H54 (cell line): ENCODE data around the gene LY9.
"Not testable (repeated sequence)": the region's sequence is repeated elsewhere in the genome, so short reads cannot be mapped to it uniquely, and the experiment has no call there.

ENCODE experiments used
- DNase-seq: peaks from one replicate; pipeline ENCODE4 v3.0.0; 2011; ENCODE audit warnings: low spot score, mixed read lengths; ENCODE audit not compliant: insufficient read length
- FAIRE-seq: peaks from 3 replicates; lab custom pipeline; 2011; peaks lifted over from hg19 to GRCh38; lab: Jason Lieb, UNC
- POLR2A ChIP-seq: IDR thresholded peaks from 2 replicates; pipeline ENCODE4 v1.6.1; 2011; ENCODE audit warnings: low read depth, mild to moderate bottlenecking, low read length

The LY9 gene

GRCh38 chr1:160781186-160781766 is 14.7 kb upstream of the LY9 start:
- DNase-seq (no peak), FAIRE-seq (no peak)
- TF ChIP-seq POLR2A, result no peak

GRCh38 chr1:160781914-160782689 is 13.9 kb upstream of the LY9 start:
- no peak for TF ChIP-seq POLR2A
- DNase-seq (no peak), FAIRE-seq (no peak)

- not testable (repeated sequence) for FAIRE-seq, DNase-seq
Measured at GRCh38 chr1:160782988-160783765, 12.8 kb upstream of the LY9 start.

- DNase-seq (no peak), FAIRE-seq (no peak)
- TF ChIP-seq POLR2A, result no peak
Measured at GRCh38 chr1:160789051-160789701, 6.8 kb upstream of the LY9 start.

- no peak for FAIRE-seq
- no peak for DNase-seq
- no peak for TF ChIP-seq POLR2A
Measured at GRCh38 chr1:160789702-160790611, 6.0 kb upstream of the LY9 start.

- TF ChIP-seq POLR2A, result no peak
- no peak for FAIRE-seq
- DNase-seq, result no peak
Measured at GRCh38 chr1:160794376-160794775, 1.6 kb upstream of the LY9 start.

GRCh38 chr1:160797271-160797709 is 1.3 kb downstream of the LY9 start:
- FAIRE-seq (no peak), DNase-seq (no peak)
- TF ChIP-seq POLR2A, result no peak

GRCh38 chr1:160797861-160798273 is 1.9 kb downstream of the LY9 start:
- FAIRE-seq, result no peak
- no peak for DNase-seq
- TF ChIP-seq POLR2A, result no peak

- FAIRE-seq (no peak), DNase-seq (no peak)
- TF ChIP-seq POLR2A, result no peak
Measured at GRCh38 chr1:160798439-160798838, 2.5 kb downstream of the LY9 start.

- FAIRE-seq (no peak), DNase-seq (no peak)
- TF ChIP-seq POLR2A, result no peak
Measured at GRCh38 chr1:160799641-160800040, 3.7 kb downstream of the LY9 start.

- no peak for TF ChIP-seq POLR2A
- no peak for FAIRE-seq
- DNase-seq, result no peak
Measured at GRCh38 chr1:160800142-160800541, 4.2 kb downstream of the LY9 start.

- DNase-seq (no peak), FAIRE-seq (no peak)
- no peak for TF ChIP-seq POLR2A
Measured at GRCh38 chr1:160800645-160801408, 4.9 kb downstream of the LY9 start.
